ENCODE data around the gene OCIAD1.

Gene OCIAD1

GRCh38 chr4:48896845-48897244 is 66.0 kb downstream of the OCIAD1 start:
- DNase-seq: no peak

GRCh38 chr4:48898733-48899431 is 68.0 kb downstream of the OCIAD1 start:
- no peak for DNase-seq

GRCh38 chr4:48899432-48899749 is 68.5 kb downstream of the OCIAD1 start:
- no peak for DNase-seq

- DNase-seq: no peak
Observed at GRCh38 chr4:48899950-48900349, 69.1 kb downstream of the OCIAD1 start.

- DNase-seq: no peak
Observed at GRCh38 chr4:48901196-48901595, 70.3 kb downstream of the OCIAD1 start.

- no peak for DNase-seq
Observed at GRCh38 chr4:48902266-48902665, 71.4 kb downstream of the OCIAD1 start.

- no peak for DNase-seq
Observed at GRCh38 chr4:48904101-48904500, 73.2 kb downstream of the OCIAD1 start.

GRCh38 chr4:48904541-48905142 is 73.8 kb downstream of the OCIAD1 start:
- no peak for DNase-seq

- no peak for DNase-seq
Observed at GRCh38 chr4:48905363-48906015, 74.6 kb downstream of the OCIAD1 start.

GRCh38 chr4:48906206-48907173 is 75.6 kb downstream of the OCIAD1 start, which contains the start of gene OCIAD2:
TSS of gene OCIAD2 (minus strand) at chr4:48906774. CDS start at chr4:48904549, 2,225 bp downstream.
- DNase-seq: peak; percentile 85

- no peak for DNase-seq
Observed at GRCh38 chr4:48907706-48908477, 77.0 kb downstream of the OCIAD1 start.

GRCh38 chr4:48908687-48909086 is 77.8 kb downstream of the OCIAD1 start:
- no peak for DNase-seq

- DNase-seq: peak; percentile 69
Observed at GRCh38 chr4:48909697-48910096, 78.8 kb downstream of the OCIAD1 start.

- no peak for DNase-seq
Observed at GRCh38 chr4:48910511-48910910, 79.6 kb downstream of the OCIAD1 start.
